ENCODE data around the gene TOMM40. TPM values are rescaled to one million over a fixed set of nuclear protein-coding genes. Genes with fewer than 3 reads are reported as not detected.

TOMM40 gene
- 157 to 269 TPM (median 249 TPM) in 5 replicates for total RNA-seq (2022; extraction: Qiagen RNA extraction; ENCODE audit: low read depth)

DNA sequence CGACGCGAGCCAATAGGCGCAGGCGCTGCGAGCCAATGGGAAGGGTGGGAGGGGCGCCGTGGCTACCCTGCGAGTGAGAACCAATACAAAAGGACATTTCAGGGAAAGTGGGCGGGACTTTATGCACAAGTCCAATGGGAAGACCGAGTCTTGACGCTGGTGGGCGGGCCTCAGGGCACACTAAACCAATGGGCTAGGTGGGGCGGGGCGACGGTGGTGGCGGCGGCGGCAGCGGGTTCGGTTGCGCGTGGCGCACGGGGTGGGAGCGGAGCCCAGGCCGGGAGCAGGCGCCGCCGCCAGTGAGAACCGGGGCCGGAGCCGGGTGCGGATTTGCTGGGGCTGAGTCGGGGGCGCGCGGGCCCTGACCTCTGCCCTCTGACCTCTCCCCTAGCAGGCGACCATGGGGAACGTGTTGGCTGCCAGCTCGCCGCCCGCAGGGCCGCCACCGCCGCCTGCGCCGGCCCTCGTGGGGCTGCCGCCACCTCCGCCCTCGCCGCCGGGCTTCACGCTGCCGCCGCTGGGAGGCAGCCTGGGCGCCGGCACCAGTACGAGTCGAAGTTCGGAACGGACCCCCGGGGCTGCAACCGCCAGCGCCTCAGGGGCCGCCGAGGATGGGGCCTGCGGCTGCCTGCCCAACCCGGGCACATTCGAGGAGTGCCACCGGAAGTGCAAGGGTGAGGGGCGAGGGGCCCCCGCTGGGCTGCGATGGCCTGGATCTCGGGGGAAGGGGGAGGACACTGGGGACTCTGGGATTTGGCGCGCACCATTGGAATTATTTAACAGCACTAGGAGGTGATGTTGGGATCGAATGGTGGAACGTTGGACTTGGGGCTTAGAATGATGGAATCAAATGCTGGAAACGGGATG is at the start of gene TOMM40:
Gene TOMM40, plus strand, starts transcription at position 239 of the 867 bp plus-strand sequence. Its CDS starts 162 bp downstream, at position 401.

GRCh38 chr19:44845612-44846454 is 45.2 kb upstream of the TOMM40 start, which contains the start of gene NECTIN2:
TSS of gene NECTIN2 (plus strand) at chr19:44846297. CDS start at chr19:44846526, 229 bp downstream.

DNA sequence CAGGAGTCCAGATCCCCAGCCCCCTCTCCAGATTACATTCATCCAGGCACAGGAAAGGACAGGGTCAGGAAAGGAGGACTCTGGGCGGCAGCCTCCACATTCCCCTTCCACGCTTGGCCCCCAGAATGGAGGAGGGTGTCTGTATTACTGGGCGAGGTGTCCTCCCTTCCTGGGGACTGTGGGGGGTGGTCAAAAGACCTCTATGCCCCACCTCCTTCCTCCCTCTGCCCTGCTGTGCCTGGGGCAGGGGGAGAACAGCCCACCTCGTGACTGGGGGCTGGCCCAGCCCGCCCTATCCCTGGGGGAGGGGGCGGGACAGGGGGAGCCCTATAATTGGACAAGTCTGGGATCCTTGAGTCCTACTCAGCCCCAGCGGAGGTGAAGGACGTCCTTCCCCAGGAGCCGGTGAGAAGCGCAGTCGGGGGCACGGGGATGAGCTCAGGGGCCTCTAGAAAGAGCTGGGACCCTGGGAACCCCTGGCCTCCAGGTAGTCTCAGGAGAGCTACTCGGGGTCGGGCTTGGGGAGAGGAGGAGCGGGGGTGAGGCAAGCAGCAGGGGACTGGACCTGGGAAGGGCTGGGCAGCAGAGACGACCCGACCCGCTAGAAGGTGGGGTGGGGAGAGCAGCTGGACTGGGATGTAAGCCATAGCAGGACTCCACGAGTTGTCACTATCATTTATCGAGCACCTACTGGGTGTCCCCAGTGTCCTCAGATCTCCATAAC is 14.5 kb downstream of the TOMM40 start, which contains the start of gene APOE:
Gene APOE, plus strand, starts transcription at position 360 of the 724 bp plus-strand sequence. CDS start 829 bp downstream, outside the sequence.

DNA sequence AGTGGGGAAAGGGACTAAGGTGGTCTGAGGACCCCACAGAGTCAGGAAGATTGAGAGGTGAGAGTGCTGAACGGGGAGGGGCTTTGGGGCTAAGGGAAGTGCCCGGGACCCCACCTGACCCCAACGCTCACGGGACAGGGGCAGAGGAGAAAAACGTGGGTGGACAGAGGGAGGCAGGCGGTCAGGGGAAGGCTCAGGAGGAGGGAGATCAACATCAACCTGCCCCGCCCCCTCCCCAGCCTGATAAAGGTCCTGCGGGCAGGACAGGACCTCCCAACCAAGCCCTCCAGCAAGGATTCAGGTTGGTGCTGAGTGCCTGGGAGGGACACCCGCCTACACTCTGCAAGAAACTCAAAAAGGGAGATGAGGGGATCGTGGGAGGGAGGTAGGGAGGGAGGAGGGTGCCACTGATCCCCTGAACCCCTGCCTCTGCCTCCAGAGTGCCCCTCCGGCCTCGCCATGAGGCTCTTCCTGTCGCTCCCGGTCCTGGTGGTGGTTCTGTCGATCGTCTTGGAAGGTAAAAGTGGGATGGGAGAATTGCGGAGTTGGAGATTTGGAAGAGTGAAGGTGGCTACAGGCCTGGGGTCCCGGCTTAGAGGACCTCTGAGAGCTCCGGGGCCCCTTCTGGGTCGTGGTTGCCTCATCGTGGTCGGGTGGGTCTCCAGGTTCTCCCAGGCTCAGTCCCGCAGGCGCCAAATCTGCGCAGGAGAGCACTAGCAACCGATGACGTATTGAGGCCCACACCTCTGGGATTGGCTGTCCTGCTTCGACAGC is 23.6 kb downstream of the TOMM40 start, which contains the start of gene APOC1:
Gene APOC1, plus strand, starts transcription at position 176 of the 774 bp plus-strand sequence. Its CDS starts 284 bp downstream, at position 460.

DNA sequence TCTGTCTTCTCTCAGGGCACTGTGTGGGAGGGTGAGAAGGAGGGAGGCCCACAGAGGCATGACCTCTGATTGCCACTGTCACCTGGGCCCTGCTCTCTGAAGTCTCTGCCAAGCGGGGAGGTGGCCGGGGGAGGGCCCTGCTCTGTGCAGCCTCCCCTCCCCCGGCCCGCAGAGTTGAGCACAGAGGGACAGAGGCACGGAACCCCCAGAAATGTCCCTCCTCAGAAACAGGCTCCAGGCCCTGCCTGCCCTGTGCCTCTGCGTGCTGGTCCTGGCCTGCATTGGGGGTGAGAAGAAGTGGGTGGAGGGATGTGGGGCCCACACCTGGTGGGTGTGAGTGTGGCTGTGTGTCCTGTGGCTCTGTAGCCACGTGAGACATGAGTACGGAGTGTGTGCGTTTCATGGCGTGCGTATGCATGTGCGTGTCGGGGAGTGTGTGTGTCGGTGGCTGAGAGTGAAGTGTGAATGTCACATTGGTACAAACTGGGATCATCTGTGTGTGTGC is 51.1 kb downstream of the TOMM40 start, which contains the start of gene APOC4:
Gene APOC4, plus strand, starts transcription at position 171 of the 505 bp plus-strand sequence. Its CDS starts 41 bp downstream, at position 212.

Other genes starting within 250 kb of the TOMM40 start
- gene PVR, start 247.3 kb upstream of the TOMM40 start, total RNA-seq (2022; extraction: Qiagen RNA extraction; ENCODE audit: low read depth), result 96.5 to 123 TPM (median 114 TPM) in 5 replicates
- gene CEACAM19, start 219.8 kb upstream of the TOMM40 start, total RNA-seq (2022; extraction: Qiagen RNA extraction; ENCODE audit: low read depth), result 6.6 to 13.0 TPM (median 10.0 TPM) in 5 replicates
- 0.08 to 0.19 TPM (median 0.16 TPM) in 3 of 5 replicates, not detected in the others for gene CEACAM16, start 192.1 kb upstream of the TOMM40 start, total RNA-seq (2022; extraction: Qiagen RNA extraction; ENCODE audit: low read depth)
- 31.6 to 92.9 TPM (median 77.1 TPM) in 5 replicates for gene BCL3, start 142.5 kb upstream of the TOMM40 start, total RNA-seq (2022; extraction: Qiagen RNA extraction; ENCODE audit: low read depth)
- gene CBLC, start 113.4 kb upstream of the TOMM40 start, total RNA-seq (2022; extraction: Qiagen RNA extraction; ENCODE audit: low read depth), result not detected in 5 replicates
- 46.2 to 95.2 TPM (median 82.2 TPM) in 5 replicates for gene BCAM, start 82.2 kb upstream of the TOMM40 start, total RNA-seq (2022; extraction: Qiagen RNA extraction; ENCODE audit: low read depth)
- 66.5 to 87.0 TPM (median 80.6 TPM) in 5 replicates for gene NECTIN2, start 45.0 kb upstream of the TOMM40 start, total RNA-seq (2022; extraction: Qiagen RNA extraction; ENCODE audit: low read depth)
- 9.7 to 22.0 TPM (median 15.3 TPM) in 5 replicates for gene APOE, start 14.5 kb downstream of the TOMM40 start, total RNA-seq (2022; extraction: Qiagen RNA extraction; ENCODE audit: low read depth)
- 106 to 124 TPM (median 109 TPM) in 5 replicates for gene APOC1, start 23.4 kb downstream of the TOMM40 start, total RNA-seq (2022; extraction: Qiagen RNA extraction; ENCODE audit: low read depth)
- gene APOC4, start 51.0 kb downstream of the TOMM40 start, total RNA-seq (2022; extraction: Qiagen RNA extraction; ENCODE audit: low read depth), result not detected in 5 replicates
- not detected in 5 replicates for gene APOC2, start 54.8 kb downstream of the TOMM40 start, total RNA-seq (2022; extraction: Qiagen RNA extraction; ENCODE audit: low read depth)
- 105 to 202 TPM (median 186 TPM) in 5 replicates for gene CLPTM1, start 64.1 kb downstream of the TOMM40 start, total RNA-seq (2022; extraction: Qiagen RNA extraction; ENCODE audit: low read depth)
- gene RELB, start 110.2 kb downstream of the TOMM40 start, total RNA-seq (2022; extraction: Qiagen RNA extraction; ENCODE audit: low read depth), result 21.5 to 47.3 TPM (median 39.4 TPM) in 5 replicates
- gene CLASRP, start 147.8 kb downstream of the TOMM40 start, total RNA-seq (2022; extraction: Qiagen RNA extraction; ENCODE audit: low read depth), result 53.3 to 78.2 TPM (median 70.7 TPM) in 5 replicates
- 5.5 to 12.5 TPM (median 11.8 TPM) in 5 replicates for gene ZNF296, start 185.2 kb downstream of the TOMM40 start, total RNA-seq (2022; extraction: Qiagen RNA extraction; ENCODE audit: low read depth)
- 75.9 to 97.8 TPM (median 96.0 TPM) in 5 replicates for gene GEMIN7, start 188.0 kb downstream of the TOMM40 start, total RNA-seq (2022; extraction: Qiagen RNA extraction; ENCODE audit: low read depth)
- gene PPP1R37, start 201.9 kb downstream of the TOMM40 start, total RNA-seq (2022; extraction: Qiagen RNA extraction; ENCODE audit: low read depth), result 23.1 to 37.0 TPM (median 36.1 TPM) in 5 replicates